WTC11 (cell line): Measurements from ENCODE around the gene FBH1. TPM values are rescaled to one million over a fixed set of nuclear protein-coding genes. Genes with fewer than 3 reads are reported as not detected.

Source experiments
- ATAC-seq: fragments of 200-7000 bp; cut with Tn5 transposase; 2 replicates; pipeline ENCODE4 v1.10.0; 2021; ENCODE audit warnings: mild to moderate bottlenecking, moderate library complexity
- CTCF ChIA-PET: fragments of 300-600 bp; sonication (Branson Sonifier 250); formaldehyde crosslinking; loops from one replicate; lab custom pipeline; 2021; ENCODE audit warnings: antibody characterized with exemption; lab: Charles Lee
- POLR2A ChIA-PET: fragments of 350-600 bp; sonication (Branson Sonifier 250); formaldehyde crosslinking; loops from one replicate; lab custom pipeline; 2021; ENCODE audit warnings: antibody characterized with exemption; lab: Charles Lee
- DNase-seq: peaks from one replicate; pipeline ENCODE4 v3.0.0; 2021; ENCODE audit warnings: low spot score
- H3K27ac Mint-ChIP-seq: 2 replicates; pipeline ENCODE4 v1.8.0; 2021; ENCODE audit warnings: mixed read lengths
- H3K27me3 Mint-ChIP-seq: 2 replicates; pipeline ENCODE4 v1.8.0; 2021; ENCODE audit warnings: low read depth, mild to moderate bottlenecking, moderate library complexity, mixed read lengths
- H3K36me3 Mint-ChIP-seq: 2 replicates; pipeline ENCODE4 v1.8.0; 2021; ENCODE audit warnings: mixed read lengths
- H3K4me1 Mint-ChIP-seq: 2 replicates; pipeline ENCODE4 v1.8.0; 2022; ENCODE audit warnings: mixed read lengths
- H3K4me3 Mint-ChIP-seq: 2 replicates; pipeline ENCODE4 v1.8.0; 2021; ENCODE audit warnings: mild to moderate bottlenecking, moderate library complexity, mixed read lengths
- H3K9me3 Mint-ChIP-seq: 2 replicates; pipeline ENCODE4 v1.8.0; 2021; ENCODE audit warnings: mixed read lengths
- AFF4 ChIP-seq: sonication (generic); formaldehyde crosslinking; IDR thresholded peaks from 2 replicates; pipeline ENCODE4 v1.8.1; 2023; ENCODE audit warnings: mild to moderate bottlenecking, missing genetic modification reagents, borderline replicate concordance
- ATF2 ChIP-seq: sonication (generic); formaldehyde crosslinking; IDR thresholded peaks from 2 replicates; pipeline ENCODE4 v1.8.1; 2022; ENCODE audit warnings: low read depth, missing genetic modification reagents, borderline replicate concordance
- ATF3 ChIP-seq: sonication (generic); formaldehyde crosslinking; conservative IDR thresholded peaks from 2 replicates; pipeline ENCODE4 v1.8.1; 2022; ENCODE audit warnings: mild to moderate bottlenecking, missing genetic modification reagents
- E2F1 ChIP-seq: sonication (generic); formaldehyde crosslinking; IDR thresholded peaks from 2 replicates; pipeline ENCODE4 v1.8.0; 2022; ENCODE audit warnings: mild to moderate bottlenecking, missing genetic modification reagents
- E2F5 ChIP-seq: sonication (generic); formaldehyde crosslinking; IDR thresholded peaks from 2 replicates; pipeline ENCODE4 v1.8.1; 2022; ENCODE audit warnings: mild to moderate bottlenecking, moderate library complexity, missing genetic modification reagents
- GTF2I ChIP-seq: fragments of 250-450 bp; sonication (Bioruptor Pico); conservative IDR thresholded peaks from 2 replicates; pipeline ENCODE4 v1.4.0; 2021; ENCODE audit warnings: mild to moderate bottlenecking
- HMGA2 ChIP-seq: fragments of 250-450 bp; sonication (Bioruptor Pico); IDR thresholded peaks from 2 replicates; pipeline ENCODE4 v1.4.0; 2021; ENCODE audit warnings: mild to moderate bottlenecking, moderate library complexity
- HMGXB4 ChIP-seq: sonication (generic); formaldehyde crosslinking; IDR thresholded peaks from 2 replicates; pipeline ENCODE4 v1.8.1; 2023; ENCODE audit warnings: mild to moderate bottlenecking, moderate library complexity, missing genetic modification reagents
- MAX ChIP-seq: sonication (generic); formaldehyde crosslinking; IDR thresholded peaks from 2 replicates; pipeline ENCODE4 v1.8.0; 2022; ENCODE audit warnings: mild to moderate bottlenecking, missing genetic modification reagents
- NFATC4 ChIP-seq: fragments of 250-450 bp; sonication (Bioruptor Pico); IDR thresholded peaks from 2 replicates; pipeline ENCODE4 v1.9.0; 2021; ENCODE audit warnings: mild to moderate bottlenecking
- NFYB ChIP-seq: sonication (generic); formaldehyde crosslinking; conservative IDR thresholded peaks from 2 replicates; pipeline ENCODE4 v1.8.0; 2022; ENCODE audit warnings: low read depth, missing genetic modification reagents
- NR3C1 ChIP-seq: sonication (generic); formaldehyde crosslinking; conservative IDR thresholded peaks from 2 replicates; pipeline ENCODE4 v1.8.1; 2023; ENCODE audit warnings: low read depth, mild to moderate bottlenecking, missing genetic modification reagents
- PRDM15 ChIP-seq: sonication (generic); formaldehyde crosslinking; IDR thresholded peaks from 2 replicates; pipeline ENCODE4 v1.8.0; 2022; ENCODE audit warnings: missing genetic modification reagents
- TP53 ChIP-seq: sonication (generic); formaldehyde crosslinking; IDR thresholded peaks from 2 replicates; pipeline ENCODE4 v1.8.1; 2023; ENCODE audit warnings: mild to moderate bottlenecking, missing genetic modification reagents
- ZNF121 ChIP-seq: sonication (generic); formaldehyde crosslinking; IDR thresholded peaks from 2 replicates; pipeline ENCODE4 v1.8.0; 2023; ENCODE audit warnings: missing genetic modification reagents
- ZNF263 ChIP-seq: sonication (generic); formaldehyde crosslinking; IDR thresholded peaks from 2 replicates; pipeline ENCODE4 v1.8.1; 2022; ENCODE audit warnings: low read depth, mild to moderate bottlenecking, moderate library complexity, missing genetic modification reagents
- ZNF396 ChIP-seq: fragments of 250-450 bp; sonication (Bioruptor Pico); IDR thresholded peaks from 2 replicates; pipeline ENCODE4 v1.8.0; 2021; ENCODE audit warnings: mild to moderate bottlenecking, moderate library complexity, borderline replicate concordance
- ZNF416 ChIP-seq: fragments of 250-450 bp; sonication (Bioruptor Pico); IDR thresholded peaks from 2 replicates; pipeline ENCODE4 v1.9.0; 2021; ENCODE audit warnings: mild to moderate bottlenecking, inconsistent platforms
- total RNA-seq: library from RNA; stranded (reverse); gene quantifications from 3 replicates; pipeline ENCODE4 v1.2.3, GENCODE V29; 2021

FBH1 gene
- total RNA-seq, 1 experiment from 2014 or later: 66.8 TPM

- Mint-ChIP-seq H3K27ac (no peak overlapping the region), H3K4me1 (no peaks in the 10 kb centered on the region), H3K36me3 (peaks cover 87% of the 10 kb centered on the region), H3K4me3 (no peak overlapping the region), H3K9me3 (no peaks in the 10 kb centered on the region), H3K27me3 (no peaks in the 10 kb centered on the region)
- DNase-seq (no peak), ATAC-seq (no peak)
- CTCF ChIA-PET: no interaction called here
- TF ChIP-seq NFYB (CRISPR knock-in tag): no peak
- no peak for TF ChIP-seq HMGA2
- no peak for TF ChIP-seq ZNF263 (CRISPR knock-in tag)
- TF ChIP-seq MAX: no peak
- no peak for TF ChIP-seq ATF2
- TF ChIP-seq GTF2I (CRISPR knock-in tag): no peak
- TF ChIP-seq AFF4 (CRISPR knock-in tag): no peak
- no peak for TF ChIP-seq TP53 (CRISPR knock-in tag)
- POLR2A ChIA-PET: no interaction called here
Observed at GRCh38 chr10:5921746-5922145, 31.7 kb downstream of the FBH1 start.

GRCh38 chr10:5924889-5925288 is 34.8 kb downstream of the FBH1 start:
- Mint-ChIP-seq H3K27ac (no peak overlapping the region; the same call in 1 of the 2 replicates), H3K4me3 (no peak overlapping the region), H3K9me3 (no peaks in the 10 kb centered on the region), H3K4me1 (no peaks in the 10 kb centered on the region)
- POLR2A ChIA-PET: no interaction called here
- DNase-seq (no peak), ATAC-seq (no peak)
- TF ChIP-seq PRDM15 (CRISPR knock-in tag) (no peak), ZNF121 (CRISPR knock-in tag) (no peak), ZNF416 (CRISPR knock-in tag) (no peak)
- TF ChIP-seq, all 79 proteins: peak for 0
- Mint-ChIP-seq H3K27me3 (no peaks in the 10 kb centered on the region), H3K36me3 (peaks cover 86% of the 10 kb centered on the region)
- CTCF ChIA-PET: no interaction called here

- POLR2A ChIA-PET: interaction anchor here (0.9 kb wide), 1 partner anchor 9 kb away, joined by 3 read pairs; no protein-coding TSS in a partner anchor
- ATAC-seq (no peak), DNase-seq (no peak)
- CTCF ChIA-PET: interaction anchor here (0.6 kb wide), 1 partner anchor 159 kb away, joined by 4 read pairs; no protein-coding TSS in a partner anchor
- no peaks in the 10 kb centered on the region for H3K9me3 Mint-ChIP-seq
- H3K4me3 Mint-ChIP-seq: no peak overlapping the region
- H3K27ac Mint-ChIP-seq: no peak overlapping the region
- no peaks in the 10 kb centered on the region for H3K4me1 Mint-ChIP-seq
- peaks cover 80% of the 10 kb centered on the region for H3K36me3 Mint-ChIP-seq
- no peaks in the 10 kb centered on the region for H3K27me3 Mint-ChIP-seq
- TF ChIP-seq NR3C1 (CRISPR knock-in tag) (no peak), ATF3 (CRISPR knock-in tag) (no peak), E2F5 (CRISPR knock-in tag) (no peak), NFATC4 (no peak), ZNF396 (CRISPR knock-in tag) (no peak), E2F1 (CRISPR knock-in tag) (no peak), HMGXB4 (CRISPR knock-in tag) (no peak)
Observed at GRCh38 chr10:5927306-5927705, 37.3 kb downstream of the FBH1 start.
